HL-60 (cell line): ENCODE measurements around the gene ATPAF1.

ENCODE experiments used
- TF ChIP-seq, protein P1 (sequence below): IDR thresholded peaks from one replicate; pipeline ENCODE4 v1.5.1; 2011; ENCODE audit warnings: low read length, control low read depth, inconsistent platforms; ENCODE audit not compliant: insufficient read depth
- TF ChIP-seq, protein P2 (sequence below): IDR thresholded peaks from 2 replicates; pipeline ENCODE4 v1.6.1; 2012; ENCODE audit warnings: low read depth; ENCODE audit not compliant: insufficient replicate concordance

DNA sequence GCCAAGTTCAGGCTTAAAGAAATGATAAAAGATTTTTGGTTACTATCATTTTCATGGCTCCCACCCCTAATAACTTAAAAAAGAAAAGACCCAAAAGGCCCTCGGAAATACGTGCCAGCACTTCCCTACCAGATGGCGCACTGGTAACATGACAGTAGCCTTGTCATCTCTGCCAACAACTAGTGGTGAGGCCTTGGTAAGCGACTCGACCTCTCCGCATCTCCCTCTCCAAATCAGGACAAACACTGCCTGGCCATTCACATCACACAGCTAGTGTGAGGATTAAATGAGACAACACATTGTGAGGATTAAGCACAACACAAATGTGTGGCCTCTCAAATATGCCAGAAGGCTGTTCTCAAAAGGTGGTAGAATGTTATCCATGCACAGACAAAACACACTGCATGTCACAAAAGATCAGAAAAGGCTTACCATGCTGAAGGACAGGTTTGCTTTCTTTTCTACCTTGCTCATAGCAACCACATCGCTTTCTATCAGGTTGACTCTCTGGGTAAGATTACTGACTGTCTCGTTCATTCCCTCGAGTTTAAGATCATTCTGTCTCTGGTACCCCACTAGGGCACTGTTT, 19.9 kb upstream of the ATPAF1 start:
- TF ChIP-seq, protein P1, sequence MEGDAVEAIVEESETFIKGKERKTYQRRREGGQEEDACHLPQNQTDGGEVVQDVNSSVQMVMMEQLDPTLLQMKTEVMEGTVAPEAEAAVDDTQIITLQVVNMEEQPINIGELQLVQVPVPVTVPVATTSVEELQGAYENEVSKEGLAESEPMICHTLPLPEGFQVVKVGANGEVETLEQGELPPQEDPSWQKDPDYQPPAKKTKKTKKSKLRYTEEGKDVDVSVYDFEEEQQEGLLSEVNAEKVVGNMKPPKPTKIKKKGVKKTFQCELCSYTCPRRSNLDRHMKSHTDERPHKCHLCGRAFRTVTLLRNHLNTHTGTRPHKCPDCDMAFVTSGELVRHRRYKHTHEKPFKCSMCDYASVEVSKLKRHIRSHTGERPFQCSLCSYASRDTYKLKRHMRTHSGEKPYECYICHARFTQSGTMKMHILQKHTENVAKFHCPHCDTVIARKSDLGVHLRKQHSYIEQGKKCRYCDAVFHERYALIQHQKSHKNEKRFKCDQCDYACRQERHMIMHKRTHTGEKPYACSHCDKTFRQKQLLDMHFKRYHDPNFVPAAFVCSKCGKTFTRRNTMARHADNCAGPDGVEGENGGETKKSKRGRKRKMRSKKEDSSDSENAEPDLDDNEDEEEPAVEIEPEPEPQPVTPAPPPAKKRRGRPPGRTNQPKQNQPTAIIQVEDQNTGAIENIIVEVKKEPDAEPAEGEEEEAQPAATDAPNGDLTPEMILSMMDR = no peak
- TF ChIP-seq, protein P2, sequence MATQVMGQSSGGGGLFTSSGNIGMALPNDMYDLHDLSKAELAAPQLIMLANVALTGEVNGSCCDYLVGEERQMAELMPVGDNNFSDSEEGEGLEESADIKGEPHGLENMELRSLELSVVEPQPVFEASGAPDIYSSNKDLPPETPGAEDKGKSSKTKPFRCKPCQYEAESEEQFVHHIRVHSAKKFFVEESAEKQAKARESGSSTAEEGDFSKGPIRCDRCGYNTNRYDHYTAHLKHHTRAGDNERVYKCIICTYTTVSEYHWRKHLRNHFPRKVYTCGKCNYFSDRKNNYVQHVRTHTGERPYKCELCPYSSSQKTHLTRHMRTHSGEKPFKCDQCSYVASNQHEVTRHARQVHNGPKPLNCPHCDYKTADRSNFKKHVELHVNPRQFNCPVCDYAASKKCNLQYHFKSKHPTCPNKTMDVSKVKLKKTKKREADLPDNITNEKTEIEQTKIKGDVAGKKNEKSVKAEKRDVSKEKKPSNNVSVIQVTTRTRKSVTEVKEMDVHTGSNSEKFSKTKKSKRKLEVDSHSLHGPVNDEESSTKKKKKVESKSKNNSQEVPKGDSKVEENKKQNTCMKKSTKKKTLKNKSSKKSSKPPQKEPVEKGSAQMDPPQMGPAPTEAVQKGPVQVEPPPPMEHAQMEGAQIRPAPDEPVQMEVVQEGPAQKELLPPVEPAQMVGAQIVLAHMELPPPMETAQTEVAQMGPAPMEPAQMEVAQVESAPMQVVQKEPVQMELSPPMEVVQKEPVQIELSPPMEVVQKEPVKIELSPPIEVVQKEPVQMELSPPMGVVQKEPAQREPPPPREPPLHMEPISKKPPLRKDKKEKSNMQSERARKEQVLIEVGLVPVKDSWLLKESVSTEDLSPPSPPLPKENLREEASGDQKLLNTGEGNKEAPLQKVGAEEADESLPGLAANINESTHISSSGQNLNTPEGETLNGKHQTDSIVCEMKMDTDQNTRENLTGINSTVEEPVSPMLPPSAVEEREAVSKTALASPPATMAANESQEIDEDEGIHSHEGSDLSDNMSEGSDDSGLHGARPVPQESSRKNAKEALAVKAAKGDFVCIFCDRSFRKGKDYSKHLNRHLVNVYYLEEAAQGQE = no peak
